Activated T-cell treated with anti-CD3 and anti-CD28 coated beads, Interleukin-2, amount 50 U/mL, for 4 hours (primary cell): ENCODE results near the gene OR8A1. TPM values are rescaled to one million over a fixed set of nuclear protein-coding genes. Genes with fewer than 3 reads are reported as not detected.

Experiments used
- ATAC-seq, 2 donors: fragments of 200-7000 bp; cut with Tn5 transposase; one replicate each; pipeline ENCODE4 v1.10.0; 2021
- DNase-seq: peaks from one replicate; pipeline ENCODE4 v3.0.0-alpha.2; 2020
- H3K27me3 Mint-ChIP-seq: one replicate; pipeline ENCODE4 v1.8.0; 2021; ENCODE audit warnings: low read depth, mixed read lengths
- H3K36me3 Mint-ChIP-seq: one replicate; pipeline ENCODE4 v1.8.0; 2022; ENCODE audit warnings: mixed read lengths; ENCODE audit not compliant: insufficient read depth
- H3K4me1 Mint-ChIP-seq: one replicate; pipeline ENCODE4 v1.8.0; 2021; ENCODE audit warnings: low read depth, mixed read lengths
- H3K4me3 Mint-ChIP-seq: one replicate; pipeline ENCODE4 v1.8.0; 2021; ENCODE audit warnings: mild to moderate bottlenecking, moderate library complexity, mixed read lengths
- H3K9me3 Mint-ChIP-seq: one replicate; pipeline ENCODE4 v1.8.0; 2021; ENCODE audit warnings: mixed read lengths
- total RNA-seq, 3 donors: library from RNA; stranded (reverse); gene quantifications; one replicate each; pipeline ENCODE4 v1.2.1, GENCODE V29; 2021

OR8A1 gene
- total RNA-seq, 3 donors from 2014 or later, result not detected

DNA sequence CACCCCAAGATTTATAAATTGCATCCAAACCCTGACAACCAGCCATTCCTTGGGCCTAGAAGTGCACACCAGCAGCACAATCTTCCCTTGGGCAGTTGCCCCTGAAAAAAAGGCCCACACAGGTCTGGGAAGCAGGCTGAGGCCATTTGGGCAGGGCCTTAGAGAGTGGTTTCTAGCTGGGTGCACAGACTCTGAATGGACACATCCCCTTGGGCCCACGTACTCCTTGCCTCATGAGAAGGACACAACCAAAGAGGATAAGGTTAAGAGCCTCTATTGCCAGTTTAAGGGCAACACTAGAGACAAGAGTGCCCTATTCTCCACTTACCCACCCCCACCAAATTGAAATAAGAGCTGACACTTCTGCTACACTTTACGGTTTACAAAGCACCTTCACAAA lies 40.5 kb downstream of the OR8A1 start:
- DNase-seq (no peak), ATAC-seq (no peak)
- Mint-ChIP-seq H3K4me3 (no peak overlapping the region), H3K4me1 (peaks cover 4% of the 10 kb centered on the region), H3K36me3 (no peaks in the 10 kb centered on the region), H3K27me3 (peaks cover 4% of the 10 kb centered on the region), H3K9me3 (no peaks in the 10 kb centered on the region)

DNA sequence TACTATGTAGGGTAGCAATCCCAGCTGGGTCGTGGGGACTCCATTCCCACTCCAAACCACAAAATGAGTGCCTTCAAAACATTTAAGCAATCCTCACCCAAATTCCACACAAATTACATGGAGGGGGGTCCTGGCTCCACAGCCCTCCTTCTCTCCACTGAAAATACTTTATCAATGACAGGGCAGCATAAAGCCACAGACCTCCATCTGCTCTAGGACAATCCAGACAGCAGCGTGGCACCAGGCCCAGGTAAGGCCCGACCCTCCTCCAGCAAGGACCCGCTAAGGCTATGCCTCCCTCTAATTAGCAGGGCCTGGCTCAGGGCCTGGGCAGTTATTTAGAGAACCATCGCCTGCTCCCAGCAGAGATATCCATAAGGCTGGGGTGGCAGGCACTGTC lies 41.3 kb downstream of the OR8A1 start, which contains the start of gene PANX3:
Gene PANX3, plus strand, starts transcription at position 365 of the 400 bp plus-strand sequence. CDS start 129 bp downstream, outside the sequence.
- Mint-ChIP-seq H3K4me3 (no peak within 1 kb of the TSS), H3K9me3 (no peaks in the 10 kb centered on the region), H3K36me3 (no peaks in the 10 kb centered on the region), H3K4me1 (peaks cover 4% of the 10 kb centered on the region), H3K27me3 (peaks cover 4% of the 10 kb centered on the region)
- no peak for DNase-seq
- ATAC-seq, result no peak

DNA sequence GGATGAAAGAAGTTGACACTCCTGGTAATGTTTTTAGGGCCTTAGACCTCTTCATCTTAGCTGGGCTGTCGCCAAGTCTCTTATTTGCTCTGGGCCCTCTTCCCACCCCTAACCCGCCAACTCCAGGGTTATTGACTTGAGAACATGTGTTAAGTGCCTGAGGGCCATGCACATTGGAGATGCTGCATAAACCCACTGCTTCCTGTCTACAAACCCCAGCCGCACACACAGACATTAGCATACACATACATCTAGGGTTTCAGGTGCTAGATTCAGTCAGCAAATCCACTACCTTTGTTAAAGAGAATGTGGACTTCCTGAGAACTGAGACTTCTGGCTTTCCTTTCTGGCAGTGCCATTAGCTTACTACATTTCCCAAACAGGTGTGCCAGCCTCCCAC lies 42.2 kb downstream of the OR8A1 start:
- Mint-ChIP-seq H3K4me1 (peaks cover 4% of the 10 kb centered on the region), H3K36me3 (no peaks in the 10 kb centered on the region), H3K9me3 (no peaks in the 10 kb centered on the region), H3K4me3 (no peak overlapping the region), H3K27me3 (peaks cover 10% of the 10 kb centered on the region)
- DNase-seq (no peak), ATAC-seq (peak in 1 of 2 donors; percentile 66)

DNA sequence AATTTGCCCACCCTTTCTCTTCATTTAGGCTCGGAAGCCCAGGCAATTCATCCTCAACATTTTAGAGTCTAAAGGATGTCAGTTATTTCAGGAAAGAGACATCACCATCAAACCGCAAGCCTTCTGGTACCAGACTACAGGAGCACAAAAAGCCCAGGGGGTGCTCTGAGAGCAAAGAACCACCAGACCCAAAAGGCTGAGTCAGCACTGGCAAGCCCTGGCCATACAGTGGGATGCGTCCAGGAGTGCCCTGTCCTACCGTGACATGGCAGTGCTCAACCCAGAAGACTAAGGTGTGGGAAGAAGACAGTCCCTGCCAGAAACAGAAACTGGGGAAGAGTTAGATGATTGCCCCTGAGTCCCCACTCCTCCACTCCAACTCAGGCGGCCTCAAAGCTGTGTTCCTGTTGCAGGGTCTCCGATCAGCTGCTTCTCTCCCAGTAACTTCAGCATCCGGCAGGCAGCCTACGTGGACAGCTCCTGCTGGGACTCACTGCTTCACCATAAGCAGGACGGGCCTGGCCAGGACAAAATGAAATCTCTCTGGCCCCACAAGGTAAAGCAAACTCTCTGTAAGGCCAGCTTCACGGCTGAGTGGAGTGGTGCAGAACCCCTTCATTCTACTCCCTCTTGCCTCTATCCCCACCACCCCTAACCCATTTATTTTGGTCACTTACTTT lies 42.9 kb downstream of the OR8A1 start:
- H3K36me3 Mint-ChIP-seq, result no peaks in the 10 kb centered on the region
- DNase-seq (no peak), ATAC-seq (no peak)
- peaks cover 14% of the 10 kb centered on the region for H3K27me3 Mint-ChIP-seq
- peaks cover 4% of the 10 kb centered on the region for H3K4me1 Mint-ChIP-seq
- H3K9me3 Mint-ChIP-seq, result no peaks in the 10 kb centered on the region
- no peak overlapping the region for H3K4me3 Mint-ChIP-seq

DNA sequence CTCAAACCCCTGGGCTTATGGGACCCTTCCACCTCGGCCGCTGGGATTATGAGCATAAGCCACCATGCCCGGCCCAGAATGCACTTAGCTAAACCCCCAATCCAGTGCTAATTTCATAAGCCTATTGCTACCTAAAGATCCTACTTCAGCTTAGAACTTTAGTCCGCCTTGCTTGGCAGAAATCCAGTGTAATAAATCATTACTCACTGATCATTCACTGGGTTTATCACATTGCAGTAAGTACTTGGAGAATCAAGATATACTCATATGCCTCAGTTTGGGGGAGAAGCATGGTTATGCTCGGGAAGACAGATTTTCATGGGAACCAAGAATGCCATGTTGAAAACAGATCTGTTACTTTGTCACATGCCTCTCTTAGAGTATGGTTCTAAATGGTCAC lies 49.1 kb downstream of the OR8A1 start:
- Mint-ChIP-seq H3K4me1 (peaks cover 5% of the 10 kb centered on the region), H3K4me3 (no peak overlapping the region), H3K27me3 (peaks cover 21% of the 10 kb centered on the region), H3K36me3 (peaks cover 1% of the 10 kb centered on the region), H3K9me3 (no peaks in the 10 kb centered on the region)
- DNase-seq (no peak), ATAC-seq (no peak)

Other genes with a start within 250 kb of the OR8A1 start
- not detected for gene OR8D2, start 249.8 kb upstream of the OR8A1 start, total RNA-seq
- gene OR8B2, start 185.5 kb upstream of the OR8A1 start, total RNA-seq, result not detected
- gene OR8B3, start 171.0 kb upstream of the OR8A1 start, total RNA-seq, result not detected
- not detected for gene OR8B4, start 145.1 kb upstream of the OR8A1 start, total RNA-seq
- not detected for gene OR8B8, start 124.3 kb upstream of the OR8A1 start, total RNA-seq
- gene OR8B12, start 26.3 kb upstream of the OR8A1 start, total RNA-seq, result not detected
- gene PANX3, start 41.4 kb downstream of the OR8A1 start, total RNA-seq, result not detected
- gene TBRG1, start 52.9 kb downstream of the OR8A1 start, total RNA-seq, result 10 to 100 TPM; 42.4 to 55.0 (median 44.9) TPM
- 1 to 10 TPM; 1.2 to 1.5 (median 1.3) TPM for gene SIAE, start 103.7 kb downstream of the OR8A1 start, total RNA-seq
- gene SPA17, start 103.9 kb downstream of the OR8A1 start, total RNA-seq, result 1 to 10 TPM in 1 of 3 donors, under 1 TPM in 2; 0.58 to 1.5 (median 0.76) TPM
- 1 to 10 TPM; 1.2 to 2.4 (median 1.6) TPM for gene NRGN, start 169.9 kb downstream of the OR8A1 start, total RNA-seq
- not detected for gene VSIG2, start 182.3 kb downstream of the OR8A1 start, total RNA-seq
- gene ESAM, start 192.3 kb downstream of the OR8A1 start, total RNA-seq, result under 1 TPM; 0.40 to 0.66 (median 0.65) TPM
- 10 to 100 TPM in 1 of 3 donors, 1 to 10 TPM in 2; 9.0 to 10.2 (median 9.2) TPM for gene MSANTD2, start 230.4 kb downstream of the OR8A1 start, total RNA-seq